ENCODE data around the gene NKIRAS2.

Gene NKIRAS2

DNA sequence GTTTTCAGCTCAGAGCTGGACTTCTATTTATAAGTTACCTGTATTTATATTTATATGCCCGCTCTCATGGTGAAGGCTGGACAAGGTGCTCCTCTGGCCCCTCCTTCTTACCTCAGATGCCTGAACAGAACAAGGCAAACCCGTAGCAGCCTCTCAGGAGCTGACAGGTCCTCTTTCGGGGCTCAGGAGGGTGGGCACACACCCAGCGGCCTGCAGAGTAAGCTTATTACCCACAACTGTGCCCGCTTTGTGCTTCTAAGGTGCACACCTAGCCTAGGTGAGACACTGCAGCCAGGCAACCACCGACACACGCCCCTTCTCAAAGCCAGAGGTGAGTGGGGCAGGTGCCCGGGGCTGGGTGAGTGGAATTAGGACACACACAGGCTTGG lies 5.3 kb downstream of the NKIRAS2 start:
- Histone ChIP-seq H3K9ac (ENCODE audit: low read depth, low read length) (no peak overlapping the region), H3K79me2 (ENCODE audit: insufficient read depth, low read length) (peaks cover 16% of the 10 kb centered on the region), H4K20me1 (ENCODE audit: insufficient read depth, low read length) (no peaks in the 10 kb centered on the region), H3K4me2 (ENCODE audit: insufficient read depth, low read length) (no peak overlapping the region), H3K36me3 (ENCODE audit: insufficient read depth, low read length) (peaks cover 28% of the 10 kb centered on the region), H3K4me3 (ENCODE audit: low read depth in 1 of 2, low read length in 2 of 2) (no peak overlapping the region), H3K4me1 (ENCODE audit: insufficient read depth, low read length) (peaks cover 17% of the 10 kb centered on the region), H3K27me3 (ENCODE audit: insufficient read depth, low read length, poor library complexity) (no peaks in the 10 kb centered on the region), H3K9me3 (ENCODE audit: insufficient read depth, low read length, severe bottlenecking) (no peaks in the 10 kb centered on the region), H2AFZ (ENCODE audit: low read depth, low read length) (no peak overlapping the region), H3K27ac (ENCODE audit: low read length) (no peak overlapping the region)
- TF ChIP-seq, protein P1, sequence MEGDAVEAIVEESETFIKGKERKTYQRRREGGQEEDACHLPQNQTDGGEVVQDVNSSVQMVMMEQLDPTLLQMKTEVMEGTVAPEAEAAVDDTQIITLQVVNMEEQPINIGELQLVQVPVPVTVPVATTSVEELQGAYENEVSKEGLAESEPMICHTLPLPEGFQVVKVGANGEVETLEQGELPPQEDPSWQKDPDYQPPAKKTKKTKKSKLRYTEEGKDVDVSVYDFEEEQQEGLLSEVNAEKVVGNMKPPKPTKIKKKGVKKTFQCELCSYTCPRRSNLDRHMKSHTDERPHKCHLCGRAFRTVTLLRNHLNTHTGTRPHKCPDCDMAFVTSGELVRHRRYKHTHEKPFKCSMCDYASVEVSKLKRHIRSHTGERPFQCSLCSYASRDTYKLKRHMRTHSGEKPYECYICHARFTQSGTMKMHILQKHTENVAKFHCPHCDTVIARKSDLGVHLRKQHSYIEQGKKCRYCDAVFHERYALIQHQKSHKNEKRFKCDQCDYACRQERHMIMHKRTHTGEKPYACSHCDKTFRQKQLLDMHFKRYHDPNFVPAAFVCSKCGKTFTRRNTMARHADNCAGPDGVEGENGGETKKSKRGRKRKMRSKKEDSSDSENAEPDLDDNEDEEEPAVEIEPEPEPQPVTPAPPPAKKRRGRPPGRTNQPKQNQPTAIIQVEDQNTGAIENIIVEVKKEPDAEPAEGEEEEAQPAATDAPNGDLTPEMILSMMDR (IDR thresholded peaks at IDR 0.05; ENCODE audit: borderline replicate concordance, extremely low read depth, low read length, poor library complexity, severe bottlenecking) = no peak
- TF ChIP-seq EZH2 (IDR thresholded peaks at IDR 0.05; ENCODE audit: borderline replicate concordance, low read depth, low read length, severe bottlenecking) = no peak
- DNase-seq = no peak
- no peak; the same call in 2 of the 3 replicates for ATAC-seq (ENCODE audit: insufficient read depth, low read depth)

DNA sequence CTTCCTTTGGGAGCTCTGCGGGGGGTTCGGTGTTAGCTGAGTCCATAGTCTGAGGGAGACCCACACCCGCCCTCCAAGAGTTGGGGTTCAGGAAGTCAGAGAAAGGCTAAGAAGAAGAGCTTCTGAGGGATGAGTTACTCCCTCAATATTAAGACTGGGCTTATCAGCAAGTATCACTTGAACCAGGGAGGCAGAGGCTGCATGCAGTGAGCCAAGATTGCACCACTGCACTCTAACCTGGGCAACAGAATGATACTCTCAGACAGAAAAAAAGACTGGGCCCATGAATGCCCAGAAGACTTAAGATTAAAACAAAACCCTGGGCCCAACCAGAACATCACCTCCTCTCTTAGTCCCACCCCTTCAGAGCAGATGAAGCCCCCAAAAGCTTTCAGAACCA lies 6.0 kb downstream of the NKIRAS2 start:
- Histone ChIP-seq H4K20me1 (ENCODE audit: insufficient read depth, low read length) (no peaks in the 10 kb centered on the region), H3K4me3 (ENCODE audit: low read depth in 1 of 2, low read length in 2 of 2) (no peak overlapping the region), H3K9me3 (ENCODE audit: insufficient read depth, low read length, severe bottlenecking) (no peaks in the 10 kb centered on the region), H3K79me2 (ENCODE audit: insufficient read depth, low read length) (peaks cover 9% of the 10 kb centered on the region), H3K4me1 (ENCODE audit: insufficient read depth, low read length) (peaks cover 12% of the 10 kb centered on the region), H3K9ac (ENCODE audit: low read depth, low read length) (no peak overlapping the region), H3K27ac (ENCODE audit: low read length) (no peak overlapping the region), H3K36me3 (ENCODE audit: insufficient read depth, low read length) (peaks cover 28% of the 10 kb centered on the region), H2AFZ (ENCODE audit: low read depth, low read length) (no peak overlapping the region), H3K4me2 (ENCODE audit: insufficient read depth, low read length) (no peak overlapping the region), H3K27me3 (ENCODE audit: insufficient read depth, low read length, poor library complexity) (no peaks in the 10 kb centered on the region)
- no peak for TF ChIP-seq EZH2 (IDR thresholded peaks at IDR 0.05; ENCODE audit: borderline replicate concordance, low read depth, low read length, severe bottlenecking)
- TF ChIP-seq, protein P1 (IDR thresholded peaks at IDR 0.05; ENCODE audit: borderline replicate concordance, extremely low read depth, low read length, poor library complexity, severe bottlenecking) = no peak
- ATAC-seq (ENCODE audit: insufficient read depth, low read depth) = no peak
- DNase-seq = no peak

DNA sequence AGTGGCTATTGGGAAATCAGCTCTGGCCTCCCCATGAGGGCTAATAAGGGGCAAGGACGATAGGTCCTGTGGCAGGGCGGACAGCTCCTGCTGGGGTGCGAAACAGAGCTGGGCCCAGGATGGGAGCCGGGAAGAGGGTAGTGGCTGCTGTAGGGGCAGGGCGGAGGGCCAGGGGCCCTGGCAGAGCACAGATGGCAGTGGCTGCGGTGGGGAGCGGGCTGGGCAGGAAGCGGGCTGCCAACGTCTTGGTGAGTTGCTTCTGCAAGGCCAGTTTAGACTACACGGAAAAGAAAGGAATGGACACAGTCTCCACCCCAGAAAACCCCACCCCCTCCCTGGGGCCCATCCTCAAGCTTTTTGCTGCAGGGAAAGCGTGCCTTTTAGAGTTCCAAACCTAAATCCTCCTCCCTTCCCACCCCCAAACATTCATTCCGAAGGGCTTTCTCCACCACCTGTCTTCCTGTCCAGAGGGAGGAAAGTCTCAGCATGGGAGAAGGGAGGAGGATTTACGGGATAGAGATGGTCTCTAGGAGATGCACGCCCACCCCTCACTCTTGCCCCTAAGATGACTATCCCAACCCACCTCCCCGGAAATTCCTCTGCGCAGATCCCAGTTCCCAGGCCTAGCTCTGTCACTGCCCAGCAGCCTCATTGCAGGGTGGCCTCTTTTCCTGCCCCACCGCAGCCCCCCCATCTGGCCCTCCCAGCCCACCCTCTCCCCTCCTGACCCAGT lies 7.1 kb downstream of the NKIRAS2 start:
- Histone ChIP-seq H3K79me2 (ENCODE audit: insufficient read depth, low read length) (0 out of 2 replicates have a peak, but pooled peaks cover 2% of the 10 kb centered on the region), H3K4me1 (ENCODE audit: insufficient read depth, low read length) (0 out of 2 replicates have a peak, but pooled peaks cover 4% of the 10 kb centered on the region), H3K9me3 (ENCODE audit: insufficient read depth, low read length, severe bottlenecking) (no peaks in the 10 kb centered on the region), H3K4me2 (ENCODE audit: insufficient read depth, low read length) (no peak overlapping the region), H3K4me3 (ENCODE audit: low read depth in 1 of 2, low read length in 2 of 2) (no peak overlapping the region), H3K27ac (ENCODE audit: low read length) (no peak overlapping the region), H3K27me3 (ENCODE audit: insufficient read depth, low read length, poor library complexity) (no peaks in the 10 kb centered on the region), H4K20me1 (ENCODE audit: insufficient read depth, low read length) (no peaks in the 10 kb centered on the region), H2AFZ (ENCODE audit: low read depth, low read length) (no peak overlapping the region), H3K9ac (ENCODE audit: low read depth, low read length) (no peak overlapping the region), H3K36me3 (ENCODE audit: insufficient read depth, low read length) (peaks cover 28% of the 10 kb centered on the region)
- DNase-seq = no peak
- no peak for TF ChIP-seq EZH2 (IDR thresholded peaks at IDR 0.05; ENCODE audit: borderline replicate concordance, low read depth, low read length, severe bottlenecking)
- TF ChIP-seq, protein P1 (IDR thresholded peaks at IDR 0.05; ENCODE audit: borderline replicate concordance, extremely low read depth, low read length, poor library complexity, severe bottlenecking) = no peak
- no peak for ATAC-seq (ENCODE audit: insufficient read depth, low read depth)

Data from DND-41 (cell line).